Fibroblast of lung (primary cell): ENCODE results near the gene GNA12.

ENCODE experiments used
- CTCF ChIP-seq, 2 donors: IDR thresholded peaks in 1 of 2; conservative IDR thresholded peaks in 1 of 2; 1 replicate in 1 of 2; 2 replicates in 1 of 2; pipeline ENCODE4 v1.5.1; 2011 to 2012; ENCODE audit warnings: low read length in 2 of 2, control low read depth in 1 of 2, inconsistent platforms in 1 of 2, low read depth in 1 of 2, mild to moderate bottlenecking in 1 of 2
- EZH2 ChIP-seq: IDR thresholded peaks from 2 replicates; pipeline ENCODE4 v1.5.1; 2012; ENCODE audit warnings: low read length, control low read depth, mild to moderate bottlenecking; ENCODE audit errors: missing control alignments

- no peak for TF ChIP-seq CTCF (conservative IDR thresholded peaks at IDR 0.05 in 1 of 2, IDR thresholded peaks at IDR 0.05 in 1 of 2; ENCODE audit: low read depth in 1 of 2, low read length in 2 of 2)
- no peak for TF ChIP-seq EZH2
Measured at GRCh38 chr7:2687881-2688318, 156.2 kb downstream of the GNA12 start, which contains the start of gene AMZ1.
